SU-DHL-6 (cell line): ENCODE measurements around the gene MAP2K5.

ENCODE experiments used
- EZH2phosphoT487 ChIP-seq: fragments of 200-600 bp; sonication (generic), shearing (Covaris generic); conservative IDR thresholded peaks from 2 replicates; pipeline ENCODE4 v1.6.1; 2018; ENCODE audit warnings: mild to moderate bottlenecking, antibody characterized with exemption, low read length, moderate library complexity, mixed read lengths
- TF ChIP-seq, protein P1 (sequence below): fragments of 200-600 bp; sonication (generic); IDR thresholded peaks from one replicate; pipeline ENCODE4 v1.5.1; 2017; ENCODE audit warnings: antibody characterized with exemption, mild to moderate bottlenecking, low read length, moderate library complexity; ENCODE audit not compliant: insufficient read depth, poor library complexity, severe bottlenecking

DNA sequence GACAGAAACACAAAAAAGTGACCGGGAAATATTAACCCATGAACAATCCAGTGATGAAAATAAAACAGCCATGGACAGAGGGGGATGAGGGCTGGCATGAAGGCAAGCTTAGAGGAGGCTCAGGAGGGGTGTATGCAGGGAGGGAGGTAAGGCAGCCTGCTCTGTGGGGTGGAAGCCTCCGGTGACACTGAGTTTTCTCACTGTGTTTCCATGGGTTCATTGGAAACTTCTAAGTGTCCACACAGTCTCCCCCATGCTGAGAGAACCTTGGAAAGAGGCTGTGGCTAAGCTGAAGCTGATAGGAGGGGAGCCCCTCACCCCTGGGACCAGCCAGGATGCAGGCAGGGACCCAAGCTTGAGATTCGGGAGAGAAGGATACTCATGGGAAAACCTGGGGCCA is 276.0 kb downstream of the MAP2K5 start:
- TF ChIP-seq, protein P1, sequence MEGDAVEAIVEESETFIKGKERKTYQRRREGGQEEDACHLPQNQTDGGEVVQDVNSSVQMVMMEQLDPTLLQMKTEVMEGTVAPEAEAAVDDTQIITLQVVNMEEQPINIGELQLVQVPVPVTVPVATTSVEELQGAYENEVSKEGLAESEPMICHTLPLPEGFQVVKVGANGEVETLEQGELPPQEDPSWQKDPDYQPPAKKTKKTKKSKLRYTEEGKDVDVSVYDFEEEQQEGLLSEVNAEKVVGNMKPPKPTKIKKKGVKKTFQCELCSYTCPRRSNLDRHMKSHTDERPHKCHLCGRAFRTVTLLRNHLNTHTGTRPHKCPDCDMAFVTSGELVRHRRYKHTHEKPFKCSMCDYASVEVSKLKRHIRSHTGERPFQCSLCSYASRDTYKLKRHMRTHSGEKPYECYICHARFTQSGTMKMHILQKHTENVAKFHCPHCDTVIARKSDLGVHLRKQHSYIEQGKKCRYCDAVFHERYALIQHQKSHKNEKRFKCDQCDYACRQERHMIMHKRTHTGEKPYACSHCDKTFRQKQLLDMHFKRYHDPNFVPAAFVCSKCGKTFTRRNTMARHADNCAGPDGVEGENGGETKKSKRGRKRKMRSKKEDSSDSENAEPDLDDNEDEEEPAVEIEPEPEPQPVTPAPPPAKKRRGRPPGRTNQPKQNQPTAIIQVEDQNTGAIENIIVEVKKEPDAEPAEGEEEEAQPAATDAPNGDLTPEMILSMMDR: no peak
- no peak for TF ChIP-seq EZH2phosphoT487
